ENCODE data around the gene RCBTB2.

GRCh38 chr13:48542138-48542537, 9.3 kb upstream of the RCBTB2 start:
- TF ChIP-seq CTCF (IDR thresholded peaks at IDR 0.05) (no peak), POLR2AphosphoS5 (IDR thresholded peaks at IDR 0.05) (no peak), POLR2A (IDR thresholded peaks at IDR 0.05) (no peak)

Measured in breast epithelium (tissue), 3 donors.